ENCODE data around the gene KCTD5. TPM values are rescaled to one million over a fixed set of nuclear protein-coding genes. Genes with fewer than 3 reads are reported as not detected.

The KCTD5 gene
- total and polyA plus RNA-seq, 9 of the 15 experiments (the other 6 are each of a cell fraction or from before 2014, with no cell fraction given) = 0.73 to 58.3 (median 32.3) TPM

DNA sequence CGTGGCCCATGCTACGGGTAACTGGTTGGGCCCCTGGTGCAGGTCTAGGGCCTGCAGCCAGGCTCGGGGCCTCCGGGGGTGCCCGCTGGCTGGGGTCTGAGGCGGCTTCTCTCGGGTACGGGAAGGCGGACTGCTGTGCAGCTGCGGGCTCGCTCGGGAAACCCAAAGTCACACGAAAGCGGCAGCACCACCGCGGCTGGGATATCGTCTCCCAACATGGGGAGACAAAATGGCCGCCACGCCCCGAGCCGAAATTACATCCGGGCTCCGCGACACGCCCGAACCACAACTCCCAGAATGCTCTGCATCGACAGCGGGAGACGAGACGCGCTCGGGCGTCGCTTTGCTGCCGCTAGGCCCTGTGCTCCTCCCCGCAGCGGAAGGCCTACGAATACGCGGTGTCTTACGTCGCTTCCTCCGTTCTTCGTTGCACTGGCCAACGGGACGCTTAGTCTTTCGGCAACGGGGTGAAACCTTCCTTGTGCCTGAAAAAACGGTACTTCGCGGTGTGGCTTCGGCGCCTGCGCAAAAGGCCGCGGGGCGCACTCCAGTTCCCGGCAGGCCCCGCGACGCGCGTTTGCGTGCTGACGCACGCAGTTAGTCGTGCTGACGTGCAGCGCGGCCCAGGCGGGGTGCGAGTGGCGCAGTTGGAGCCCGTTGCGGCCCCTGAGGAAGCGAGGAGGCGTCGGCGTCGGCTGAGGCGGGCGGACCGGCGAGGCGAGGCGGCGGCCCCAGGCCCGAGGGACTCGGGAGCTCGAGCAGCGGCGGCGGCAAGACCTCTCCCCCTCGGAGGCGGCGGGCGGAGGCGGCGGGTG, 69.9 kb downstream of the KCTD5 start, which contains the start of gene SRRM2 (continued):
- TF ChIP-seq, protein P1, sequence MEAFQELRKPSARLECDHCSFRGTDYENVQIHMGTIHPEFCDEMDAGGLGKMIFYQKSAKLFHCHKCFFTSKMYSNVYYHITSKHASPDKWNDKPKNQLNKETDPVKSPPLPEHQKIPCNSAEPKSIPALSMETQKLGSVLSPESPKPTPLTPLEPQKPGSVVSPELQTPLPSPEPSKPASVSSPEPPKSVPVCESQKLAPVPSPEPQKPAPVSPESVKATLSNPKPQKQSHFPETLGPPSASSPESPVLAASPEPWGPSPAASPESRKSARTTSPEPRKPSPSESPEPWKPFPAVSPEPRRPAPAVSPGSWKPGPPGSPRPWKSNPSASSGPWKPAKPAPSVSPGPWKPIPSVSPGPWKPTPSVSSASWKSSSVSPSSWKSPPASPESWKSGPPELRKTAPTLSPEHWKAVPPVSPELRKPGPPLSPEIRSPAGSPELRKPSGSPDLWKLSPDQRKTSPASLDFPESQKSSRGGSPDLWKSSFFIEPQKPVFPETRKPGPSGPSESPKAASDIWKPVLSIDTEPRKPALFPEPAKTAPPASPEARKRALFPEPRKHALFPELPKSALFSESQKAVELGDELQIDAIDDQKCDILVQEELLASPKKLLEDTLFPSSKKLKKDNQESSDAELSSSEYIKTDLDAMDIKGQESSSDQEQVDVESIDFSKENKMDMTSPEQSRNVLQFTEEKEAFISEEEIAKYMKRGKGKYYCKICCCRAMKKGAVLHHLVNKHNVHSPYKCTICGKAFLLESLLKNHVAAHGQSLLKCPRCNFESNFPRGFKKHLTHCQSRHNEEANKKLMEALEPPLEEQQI (IDR thresholded peaks at IDR 0.05) = no peak
- TF ChIP-seq ZNF12 (CRISPR knock-in tag; IDR thresholded peaks at IDR 0.05) (no peak), ADNP (tag; IDR thresholded peaks at IDR 0.05) (no peak), TEAD1 (CRISPR knock-in tag; IDR thresholded peaks at IDR 0.05) (peak; percentile 62 to 90; a peak in 3 of 4 replicates), NFRKB (IDR thresholded peaks at IDR 0.05; ENCODE audit: low read depth) (peak; percentile 97), RFX1 (IDR thresholded peaks at IDR 0.05) (no peak), GTF2E2 (tag; IDR thresholded peaks at IDR 0.05) (peak; percentile 97), POLR3G (IDR thresholded peaks at IDR 0.05; ENCODE audit: extremely low read depth, insufficient read length, insufficient replicate concordance) (no peak), RFX5 (IDR thresholded peaks at IDR 0.05; ENCODE audit: low read depth, low read length) (no peak), ZFP1 (CRISPR knock-in tag; IDR thresholded peaks at IDR 0.05) (no peak; the same call in 1 of the 2 replicates), CREB1 (IDR thresholded peaks at IDR 0.05) (peak; percentile 87), CREB1 (CRISPR knock-in tag; IDR thresholded peaks at IDR 0.05) (peak; percentile 90), RHOXF2B (CRISPR knock-in tag; conservative IDR thresholded peaks at IDR 0.05) (no peak), YBX1 (IDR thresholded peaks at IDR 0.05) (no peak)
- TF ChIP-seq, protein P2, sequence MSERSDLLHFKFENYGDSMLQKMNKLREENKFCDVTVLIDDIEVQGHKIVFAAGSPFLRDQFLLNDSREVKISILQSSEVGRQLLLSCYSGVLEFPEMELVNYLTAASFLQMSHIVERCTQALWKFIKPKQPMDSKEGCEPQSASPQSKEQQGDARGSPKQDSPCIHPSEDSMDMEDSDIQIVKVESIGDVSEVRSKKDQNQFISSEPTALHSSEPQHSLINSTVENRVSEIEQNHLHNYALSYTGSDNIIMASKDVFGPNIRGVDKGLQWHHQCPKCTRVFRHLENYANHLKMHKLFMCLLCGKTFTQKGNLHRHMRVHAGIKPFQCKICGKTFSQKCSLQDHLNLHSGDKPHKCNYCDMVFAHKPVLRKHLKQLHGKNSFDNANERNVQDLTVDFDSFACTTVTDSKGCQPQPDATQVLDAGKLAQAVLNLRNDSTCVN (CRISPR knock-in tag; IDR thresholded peaks at IDR 0.05) = no peak
- TF ChIP-seq, protein P3, sequence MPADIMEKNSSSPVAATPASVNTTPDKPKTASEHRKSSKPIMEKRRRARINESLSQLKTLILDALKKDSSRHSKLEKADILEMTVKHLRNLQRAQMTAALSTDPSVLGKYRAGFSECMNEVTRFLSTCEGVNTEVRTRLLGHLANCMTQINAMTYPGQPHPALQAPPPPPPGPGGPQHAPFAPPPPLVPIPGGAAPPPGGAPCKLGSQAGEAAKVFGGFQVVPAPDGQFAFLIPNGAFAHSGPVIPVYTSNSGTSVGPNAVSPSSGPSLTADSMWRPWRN (IDR thresholded peaks at IDR 0.05; ENCODE audit: low read depth) = no peak
- TF ChIP-seq, protein P4, sequence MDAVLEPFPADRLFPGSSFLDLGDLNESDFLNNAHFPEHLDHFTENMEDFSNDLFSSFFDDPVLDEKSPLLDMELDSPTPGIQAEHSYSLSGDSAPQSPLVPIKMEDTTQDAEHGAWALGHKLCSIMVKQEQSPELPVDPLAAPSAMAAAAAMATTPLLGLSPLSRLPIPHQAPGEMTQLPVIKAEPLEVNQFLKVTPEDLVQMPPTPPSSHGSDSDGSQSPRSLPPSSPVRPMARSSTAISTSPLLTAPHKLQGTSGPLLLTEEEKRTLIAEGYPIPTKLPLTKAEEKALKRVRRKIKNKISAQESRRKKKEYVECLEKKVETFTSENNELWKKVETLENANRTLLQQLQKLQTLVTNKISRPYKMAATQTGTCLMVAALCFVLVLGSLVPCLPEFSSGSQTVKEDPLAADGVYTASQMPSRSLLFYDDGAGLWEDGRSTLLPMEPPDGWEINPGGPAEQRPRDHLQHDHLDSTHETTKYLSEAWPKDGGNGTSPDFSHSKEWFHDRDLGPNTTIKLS (IDR thresholded peaks at IDR 0.05; ENCODE audit: borderline replicate concordance, low read depth) = peak; percentile 92
- TF ChIP-seq, protein P5, sequence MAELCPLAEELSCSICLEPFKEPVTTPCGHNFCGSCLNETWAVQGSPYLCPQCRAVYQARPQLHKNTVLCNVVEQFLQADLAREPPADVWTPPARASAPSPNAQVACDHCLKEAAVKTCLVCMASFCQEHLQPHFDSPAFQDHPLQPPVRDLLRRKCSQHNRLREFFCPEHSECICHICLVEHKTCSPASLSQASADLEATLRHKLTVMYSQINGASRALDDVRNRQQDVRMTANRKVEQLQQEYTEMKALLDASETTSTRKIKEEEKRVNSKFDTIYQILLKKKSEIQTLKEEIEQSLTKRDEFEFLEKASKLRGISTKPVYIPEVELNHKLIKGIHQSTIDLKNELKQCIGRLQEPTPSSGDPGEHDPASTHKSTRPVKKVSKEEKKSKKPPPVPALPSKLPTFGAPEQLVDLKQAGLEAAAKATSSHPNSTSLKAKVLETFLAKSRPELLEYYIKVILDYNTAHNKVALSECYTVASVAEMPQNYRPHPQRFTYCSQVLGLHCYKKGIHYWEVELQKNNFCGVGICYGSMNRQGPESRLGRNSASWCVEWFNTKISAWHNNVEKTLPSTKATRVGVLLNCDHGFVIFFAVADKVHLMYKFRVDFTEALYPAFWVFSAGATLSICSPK (IDR thresholded peaks at IDR 0.05; ENCODE audit: borderline replicate concordance) = no peak
- TF ChIP-seq, protein P6, sequence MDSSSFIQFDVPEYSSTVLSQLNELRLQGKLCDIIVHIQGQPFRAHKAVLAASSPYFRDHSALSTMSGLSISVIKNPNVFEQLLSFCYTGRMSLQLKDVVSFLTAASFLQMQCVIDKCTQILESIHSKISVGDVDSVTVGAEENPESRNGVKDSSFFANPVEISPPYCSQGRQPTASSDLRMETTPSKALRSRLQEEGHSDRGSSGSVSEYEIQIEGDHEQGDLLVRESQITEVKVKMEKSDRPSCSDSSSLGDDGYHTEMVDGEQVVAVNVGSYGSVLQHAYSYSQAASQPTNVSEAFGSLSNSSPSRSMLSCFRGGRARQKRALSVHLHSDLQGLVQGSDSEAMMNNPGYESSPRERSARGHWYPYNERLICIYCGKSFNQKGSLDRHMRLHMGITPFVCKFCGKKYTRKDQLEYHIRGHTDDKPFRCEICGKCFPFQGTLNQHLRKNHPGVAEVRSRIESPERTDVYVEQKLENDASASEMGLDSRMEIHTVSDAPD (CRISPR knock-in tag; IDR thresholded peaks at IDR 0.05) = no peak
